ENCODE results near the gene POLL. TPM values are rescaled to one million over a fixed set of nuclear protein-coding genes. Genes with fewer than 3 reads are reported as not detected.
"Not testable (repeated sequence)": the region's sequence is repeated elsewhere in the genome, so short reads cannot be mapped to it uniquely, and the experiment has no call there.

The POLL gene
- total RNA-seq, 2 donors from 2014 or later, result 51.8 to 59.3 TPM

DNA sequence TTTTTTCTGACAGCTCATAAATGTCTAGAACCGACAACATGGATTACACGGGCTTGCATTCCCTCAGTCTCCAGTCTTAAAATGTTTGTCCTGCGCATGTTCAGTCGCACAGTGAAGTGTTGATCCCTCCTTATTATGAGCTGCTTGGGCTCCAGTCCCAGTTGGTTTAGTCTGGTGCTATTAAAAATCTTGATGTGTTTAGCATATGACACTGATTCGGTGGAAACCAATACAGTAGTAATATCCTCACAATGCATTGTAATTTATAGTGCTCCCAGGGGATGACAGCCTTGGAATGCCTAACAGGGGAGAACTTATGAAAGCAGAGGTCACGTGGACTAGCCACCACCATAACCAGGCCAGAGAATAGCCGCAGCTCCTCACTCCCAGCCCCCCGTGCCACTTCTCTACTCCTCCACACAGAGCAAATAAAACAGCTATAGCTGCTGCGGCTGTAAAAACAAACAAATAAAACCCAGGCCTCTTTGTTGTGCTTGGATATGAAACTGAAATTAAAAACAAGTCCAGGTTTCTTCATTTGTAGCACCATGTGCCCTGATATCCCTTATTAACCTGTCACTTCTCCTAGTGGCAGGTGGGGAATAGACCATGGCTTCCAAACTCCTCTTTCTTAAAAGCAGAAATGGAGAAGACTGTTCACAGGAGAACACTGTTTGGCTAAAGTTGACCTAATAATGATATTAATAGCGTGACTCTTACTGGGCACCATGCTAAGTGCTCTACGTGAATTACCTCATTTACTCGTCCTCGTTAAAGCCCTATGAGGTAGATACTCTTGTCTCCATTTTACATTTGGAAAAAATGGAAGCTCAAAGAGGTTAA lies 7.8 kb upstream of the POLL start:
- Histone ChIP-seq H3K9me3 (ENCODE audit: control insufficient read depth, low read length) (no peaks in the 10 kb centered on the region), H3K4me1 (ENCODE audit: control insufficient read depth, insufficient read depth, low read length) (peaks cover 16% of the 10 kb centered on the region), H3K9ac (ENCODE audit: extremely low read depth, low read length, poor library complexity, severe bottlenecking) (no peak overlapping the region), H3K27me3 (ENCODE audit: control insufficient read depth, insufficient read depth, low read length, poor library complexity, severe bottlenecking) (no peaks in the 10 kb centered on the region), H3K36me3 (ENCODE audit: control insufficient read depth, insufficient read depth, low read length) (peaks cover 20% of the 10 kb centered on the region), H3K27ac (ENCODE audit: low read depth, low read length) (no peak overlapping the region), H3K4me3 (ENCODE audit: low read length) (no peak overlapping the region)
- TF ChIP-seq, protein P1, sequence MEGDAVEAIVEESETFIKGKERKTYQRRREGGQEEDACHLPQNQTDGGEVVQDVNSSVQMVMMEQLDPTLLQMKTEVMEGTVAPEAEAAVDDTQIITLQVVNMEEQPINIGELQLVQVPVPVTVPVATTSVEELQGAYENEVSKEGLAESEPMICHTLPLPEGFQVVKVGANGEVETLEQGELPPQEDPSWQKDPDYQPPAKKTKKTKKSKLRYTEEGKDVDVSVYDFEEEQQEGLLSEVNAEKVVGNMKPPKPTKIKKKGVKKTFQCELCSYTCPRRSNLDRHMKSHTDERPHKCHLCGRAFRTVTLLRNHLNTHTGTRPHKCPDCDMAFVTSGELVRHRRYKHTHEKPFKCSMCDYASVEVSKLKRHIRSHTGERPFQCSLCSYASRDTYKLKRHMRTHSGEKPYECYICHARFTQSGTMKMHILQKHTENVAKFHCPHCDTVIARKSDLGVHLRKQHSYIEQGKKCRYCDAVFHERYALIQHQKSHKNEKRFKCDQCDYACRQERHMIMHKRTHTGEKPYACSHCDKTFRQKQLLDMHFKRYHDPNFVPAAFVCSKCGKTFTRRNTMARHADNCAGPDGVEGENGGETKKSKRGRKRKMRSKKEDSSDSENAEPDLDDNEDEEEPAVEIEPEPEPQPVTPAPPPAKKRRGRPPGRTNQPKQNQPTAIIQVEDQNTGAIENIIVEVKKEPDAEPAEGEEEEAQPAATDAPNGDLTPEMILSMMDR (conservative IDR thresholded peaks at IDR 0.05), result peak; percentile 47
- WGBS, 2 experiments (ENCODE audit: insufficient coverage in 1 of 2, insufficient read length in 1 of 2), result 96 to 99% methylated on average over 8 to 13 of the region's 13 CpGs
- H3K36me3 Mint-ChIP-seq (ENCODE audit: low read depth), result peaks cover 6% of the 10 kb centered on the region
- no peak for DNase-seq
- no peaks in the 10 kb centered on the region for H3K9me3 Mint-ChIP-seq
- no peak overlapping the region for H3K4me3 Mint-ChIP-seq
- H3K27ac Mint-ChIP-seq, result no peak overlapping the region
- H3K27me3 Mint-ChIP-seq (ENCODE audit: insufficient read depth), result no peaks in the 10 kb centered on the region
- H3K4me1 Mint-ChIP-seq, result peaks cover 37% of the 10 kb centered on the region

DNA sequence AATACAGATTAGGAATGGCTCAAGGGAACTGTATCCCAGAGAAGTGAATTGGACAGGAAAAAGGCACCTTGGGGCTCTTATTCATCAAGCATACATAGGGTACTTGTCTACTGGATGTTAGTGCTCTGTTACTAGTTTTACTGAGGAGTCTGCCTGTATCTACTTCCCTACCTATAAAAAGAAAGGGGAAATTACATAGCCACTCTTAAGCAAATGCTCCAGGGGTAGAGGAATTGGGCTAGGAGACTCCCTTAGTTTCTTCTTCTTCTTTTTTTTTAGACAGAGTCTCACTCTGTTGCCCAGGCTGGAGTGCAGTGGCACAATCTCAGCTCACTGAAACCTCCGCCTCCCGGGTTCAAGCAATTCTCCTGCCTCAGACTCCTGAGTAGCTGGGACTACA lies 5.3 kb upstream of the POLL start:
- H3K4me3 ChIP-seq (ENCODE audit: low read length); H3K36me3 Mint-ChIP-seq (ENCODE audit: low read depth); H3K27me3 ChIP-seq (ENCODE audit: control insufficient read depth, insufficient read depth, low read length, poor library complexity, severe bottlenecking); H3K27me3 Mint-ChIP-seq (ENCODE audit: insufficient read depth); DNase-seq; H3K27ac Mint-ChIP-seq; H3K4me3 Mint-ChIP-seq; H3K9me3 Mint-ChIP-seq; H3K9me3 ChIP-seq (ENCODE audit: control insufficient read depth, low read length); H3K9ac ChIP-seq (ENCODE audit: extremely low read depth, low read length, poor library complexity, severe bottlenecking); H3K27ac ChIP-seq (ENCODE audit: low read depth, low read length): not testable (repeated sequence)
- H3K4me1 Mint-ChIP-seq, result peaks cover 29% of the 10 kb centered on the region
- peaks cover 20% of the 10 kb centered on the region for H3K36me3 ChIP-seq (ENCODE audit: control insufficient read depth, insufficient read depth, low read length)
- 92 to 100% methylated on average over 2 of the region's 2 CpGs for WGBS, 2 experiments (ENCODE audit: insufficient coverage in 1 of 2, insufficient read length in 1 of 2)
- H3K4me1 ChIP-seq (ENCODE audit: control insufficient read depth, insufficient read depth, low read length), result peaks cover 13% of the 10 kb centered on the region

DNA sequence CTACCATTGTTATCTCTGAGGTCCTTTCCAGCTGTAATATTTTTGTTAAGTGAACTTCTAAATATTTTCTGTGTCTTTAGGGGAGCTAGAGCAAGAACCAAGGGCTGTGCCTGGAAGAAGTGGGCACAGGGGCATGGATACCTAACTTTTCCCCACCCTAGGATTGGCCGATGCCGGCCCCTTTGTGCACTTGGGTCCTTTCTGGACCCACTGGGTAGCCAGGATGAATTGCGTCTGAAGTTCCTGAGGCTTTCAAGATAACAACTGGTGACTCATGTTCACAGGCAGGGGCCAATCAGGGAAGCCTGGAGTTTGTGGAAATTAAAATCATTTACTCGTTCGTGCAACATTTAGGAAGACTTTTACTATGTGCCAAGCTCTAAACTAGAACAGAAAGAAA lies 822 bp upstream of the POLL start:
- no peaks in the 10 kb centered on the region for H3K9me3 Mint-ChIP-seq
- peaks cover 18% of the 10 kb centered on the region for H3K4me1 Mint-ChIP-seq
- TF ChIP-seq, protein P1 (conservative IDR thresholded peaks at IDR 0.05), result no peak
- H3K9ac ChIP-seq (ENCODE audit: extremely low read depth, low read length, poor library complexity, severe bottlenecking), result peak overlapping the region; percentile 38
- H3K27ac Mint-ChIP-seq, result no peak overlapping the region
- no peak overlapping the region for H3K27ac ChIP-seq (ENCODE audit: low read depth, low read length)
- no peaks in the 10 kb centered on the region for H3K9me3 ChIP-seq (ENCODE audit: control insufficient read depth, low read length)
- peak overlapping the region; percentile 92 for H3K4me3 Mint-ChIP-seq
- no peak for DNase-seq
- WGBS, 2 experiments (ENCODE audit: insufficient coverage in 1 of 2, insufficient read length in 1 of 2), result 54 to 64% methylated on average over 4 to 5 of the region's 5 CpGs
- peak overlapping the region; percentile 90 for H3K4me3 ChIP-seq (ENCODE audit: low read length)
- H3K36me3 ChIP-seq (ENCODE audit: control insufficient read depth, insufficient read depth, low read length), result peaks cover 25% of the 10 kb centered on the region
- no peaks in the 10 kb centered on the region for H3K4me1 ChIP-seq (ENCODE audit: control insufficient read depth, insufficient read depth, low read length)
- no peaks in the 10 kb centered on the region for H3K27me3 Mint-ChIP-seq (ENCODE audit: insufficient read depth)
- H3K27me3 ChIP-seq (ENCODE audit: control insufficient read depth, insufficient read depth, low read length, poor library complexity, severe bottlenecking), result no peaks in the 10 kb centered on the region
- peaks cover 16% of the 10 kb centered on the region for H3K36me3 Mint-ChIP-seq (ENCODE audit: low read depth)
